MG63 (cell line): Measurements from ENCODE around the gene PRELID3B. TPM values are rescaled to one million over a fixed set of nuclear protein-coding genes. Genes with fewer than 3 reads are reported as not detected.

Experiments
- DNase-seq: peaks from one replicate; pipeline ENCODE4 v3.0.0-alpha.2; 2020
- H3K27me3 ChIP-seq: fragments of 250-450 bp; sonication (Bioruptor Pico); 2 replicates; pipeline ENCODE4 v1.5.1; 2020; ENCODE audit warnings: mild to moderate bottlenecking, moderate library complexity
- H3K36me3 ChIP-seq: fragments of 250-450 bp; sonication (Bioruptor Pico); 2 replicates; pipeline ENCODE4 v1.5.1; 2020; ENCODE audit warnings: mild to moderate bottlenecking, moderate library complexity
- H3K4me3 ChIP-seq: fragments of 250-450 bp; sonication (Bioruptor Pico); 2 replicates; pipeline ENCODE4 v1.5.1; 2020; ENCODE audit warnings: mild to moderate bottlenecking, moderate library complexity
- H3K9me3 ChIP-seq: fragments of 250-450 bp; sonication (Bioruptor Pico); 2 replicates; pipeline ENCODE4 v1.5.1; 2020; ENCODE audit warnings: mild to moderate bottlenecking, moderate library complexity
- total RNA-seq: library from RNA; depleted of rRNA; stranded (reverse); fragments of >200 nt; shearing (Covaris generic); gene quantifications from 2 replicates; pipeline ENCODE4 v1.2.3, GENCODE V29; 2014; ENCODE audit warnings: low replicate concordance; rRNA removed

PRELID3B gene
- 177 and 205 TPM in 2 replicates for total RNA-seq

DNA sequence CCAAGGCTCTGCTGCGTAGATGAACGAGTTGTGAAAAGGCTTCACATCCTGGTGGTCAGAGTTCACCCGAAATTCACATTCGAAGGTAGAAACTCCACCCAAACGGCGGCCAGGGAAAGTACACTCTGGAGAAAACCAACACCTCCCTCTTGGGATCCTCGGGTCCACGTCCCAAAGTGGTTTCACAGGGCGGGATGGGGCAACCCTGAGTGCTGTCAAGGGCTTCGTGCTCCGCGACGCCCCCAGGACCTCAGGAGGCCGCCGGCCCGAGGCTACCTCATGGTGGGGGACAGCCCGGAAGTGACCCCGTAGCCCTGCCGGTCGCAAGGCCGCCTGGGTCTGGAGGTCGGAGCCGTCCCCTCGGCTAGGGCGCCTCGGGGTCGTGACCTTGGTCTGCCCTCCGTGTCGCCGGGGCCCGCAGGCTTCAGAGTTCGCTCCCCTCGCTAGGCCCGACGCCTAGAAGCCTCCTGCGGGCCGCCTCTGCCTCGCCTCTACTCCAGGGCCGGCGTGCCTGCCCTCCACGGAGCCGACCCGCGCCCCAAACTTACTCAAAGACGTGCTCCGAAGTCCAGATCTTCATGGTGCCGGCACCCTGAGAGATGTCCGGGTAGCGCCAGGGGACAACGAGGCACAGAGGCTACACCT, at the start of gene PRELID3B:
Gene PRELID3B (minus strand): TSS at position 636 of the 645 bp plus-strand sequence. CDS start 56 bp downstream, at position 580.
- H3K36me3 ChIP-seq = peaks cover 41% of the 10 kb centered on the region
- peak within 1 kb of the TSS; percentile 91 for H3K4me3 ChIP-seq
- no peaks in the 10 kb centered on the region for H3K27me3 ChIP-seq
- no peak for DNase-seq
- H3K9me3 ChIP-seq = no peaks in the 10 kb centered on the region

DNA sequence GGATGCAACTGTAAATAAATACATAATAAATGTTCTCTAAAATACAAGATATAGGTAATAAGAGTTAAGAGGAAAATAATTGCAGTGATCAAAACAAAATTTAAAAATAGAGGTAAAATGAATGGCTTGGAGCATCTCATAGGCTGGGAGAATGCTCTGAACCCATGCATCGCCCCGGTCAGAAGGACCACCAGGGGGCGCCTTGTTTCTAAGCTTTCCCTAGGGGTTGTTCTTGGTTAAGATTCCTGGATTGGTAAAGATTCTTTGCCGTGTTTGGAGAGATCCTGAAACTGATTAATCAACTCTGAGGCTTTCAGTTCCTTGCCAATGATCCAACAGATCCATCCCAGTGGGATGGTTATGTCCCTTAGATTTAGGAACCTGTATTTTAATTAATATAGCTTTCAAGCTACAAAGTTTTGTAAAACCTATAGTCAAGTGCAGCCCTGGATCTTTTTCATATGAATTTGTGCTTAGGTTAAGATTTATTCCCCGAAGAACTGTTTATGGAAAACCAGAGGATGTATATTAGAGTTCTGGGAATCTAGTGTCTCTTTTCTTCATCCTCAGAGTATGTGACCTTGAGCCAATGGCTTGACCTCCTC, 45.3 kb upstream of the PRELID3B start:
- DNase-seq = peak; percentile 66
- Histone ChIP-seq H3K27me3 (peaks cover 5% of the 10 kb centered on the region), H3K9me3 (no peaks in the 10 kb centered on the region), H3K4me3 (no peak overlapping the region), H3K36me3 (no peaks in the 10 kb centered on the region)

DNA sequence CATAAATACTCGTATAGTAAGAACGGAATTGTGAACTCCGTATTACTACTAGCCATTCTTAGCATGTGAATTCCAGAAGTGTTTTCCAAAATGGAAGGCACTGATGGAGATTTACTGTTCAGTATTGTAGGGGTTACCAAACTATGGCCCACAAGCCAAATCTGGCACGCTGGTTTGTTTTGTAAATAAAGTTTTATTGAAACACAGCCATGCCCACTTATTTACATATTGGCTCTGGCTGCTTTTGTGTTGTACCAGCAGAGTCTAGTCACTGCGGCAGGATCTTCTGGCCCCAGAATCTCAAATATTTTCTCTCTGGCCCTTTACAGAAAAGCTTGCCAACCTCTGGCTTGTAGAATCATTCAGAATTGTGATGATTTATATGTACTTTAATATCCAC, 44.3 kb upstream of the PRELID3B start:
- Histone ChIP-seq H3K27me3 (peaks cover 5% of the 10 kb centered on the region), H3K4me3 (no peak overlapping the region), H3K36me3 (no peaks in the 10 kb centered on the region), H3K9me3 (no peaks in the 10 kb centered on the region)
- no peak for DNase-seq

DNA sequence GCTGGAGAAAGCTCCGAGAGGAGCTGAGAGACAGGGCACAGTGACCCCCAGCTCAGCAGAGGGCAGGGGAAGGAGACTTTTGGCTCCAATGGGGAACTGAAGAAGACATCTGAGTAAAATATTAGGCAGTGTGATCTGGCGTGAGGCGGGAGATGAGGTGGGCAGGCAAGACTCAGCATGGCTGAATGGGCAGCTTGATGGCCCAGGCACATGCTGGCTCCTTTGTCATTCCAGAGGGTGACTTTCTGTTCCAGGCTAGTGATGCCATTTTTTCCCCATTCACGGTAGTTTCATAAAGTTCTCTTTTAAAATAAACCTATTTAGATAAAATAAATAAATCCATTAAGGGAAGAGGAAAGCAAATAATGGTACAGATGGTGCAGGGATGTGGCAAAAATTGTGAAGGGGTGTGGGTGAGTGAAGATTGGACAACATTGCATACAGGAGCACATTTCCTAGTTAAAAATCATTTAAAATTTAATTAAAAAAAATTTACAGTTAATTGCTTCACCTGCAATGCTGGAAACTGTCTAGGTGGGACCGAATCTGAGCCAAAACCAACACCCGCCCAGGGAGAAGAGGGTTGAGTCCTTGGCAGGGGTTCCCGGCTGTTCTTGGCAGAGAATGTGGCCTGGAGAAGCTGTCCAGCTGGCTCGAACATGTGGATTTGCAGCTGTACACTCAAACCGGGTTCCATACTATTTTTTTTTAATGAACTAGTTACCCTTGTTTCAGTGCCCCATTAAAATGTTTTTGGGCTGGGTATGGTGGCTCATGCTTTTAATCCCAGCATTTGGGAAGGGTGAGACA, 41.7 kb upstream of the PRELID3B start:
- Histone ChIP-seq H3K4me3 (no peak overlapping the region), H3K36me3 (no peaks in the 10 kb centered on the region), H3K9me3 (no peaks in the 10 kb centered on the region), H3K27me3 (peaks cover 5% of the 10 kb centered on the region)
- peak; percentile 68 for DNase-seq

DNA sequence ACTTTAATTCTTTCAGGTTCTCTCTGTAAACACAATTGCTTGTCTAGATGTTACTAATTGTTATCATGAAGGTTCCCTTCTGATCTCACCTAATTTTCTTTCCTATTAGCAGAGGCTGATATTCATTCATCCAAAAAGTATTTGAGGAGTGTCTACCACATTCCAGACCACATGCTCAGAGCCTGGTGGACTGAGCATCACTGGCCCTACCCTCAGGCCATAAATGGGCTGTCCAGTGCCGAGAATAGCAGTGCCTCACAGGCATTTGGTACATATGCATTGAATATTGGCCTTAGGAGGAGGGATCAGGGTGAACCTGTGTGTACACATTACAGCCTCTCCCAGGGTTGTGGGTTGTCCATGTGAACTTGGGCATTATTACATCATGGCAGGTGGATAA, 40.4 kb upstream of the PRELID3B start:
- H3K27me3 ChIP-seq = peaks cover 9% of the 10 kb centered on the region
- H3K36me3 ChIP-seq = no peaks in the 10 kb centered on the region
- no peak overlapping the region for H3K4me3 ChIP-seq
- DNase-seq = peak; percentile 68
- H3K9me3 ChIP-seq = no peaks in the 10 kb centered on the region

DNA sequence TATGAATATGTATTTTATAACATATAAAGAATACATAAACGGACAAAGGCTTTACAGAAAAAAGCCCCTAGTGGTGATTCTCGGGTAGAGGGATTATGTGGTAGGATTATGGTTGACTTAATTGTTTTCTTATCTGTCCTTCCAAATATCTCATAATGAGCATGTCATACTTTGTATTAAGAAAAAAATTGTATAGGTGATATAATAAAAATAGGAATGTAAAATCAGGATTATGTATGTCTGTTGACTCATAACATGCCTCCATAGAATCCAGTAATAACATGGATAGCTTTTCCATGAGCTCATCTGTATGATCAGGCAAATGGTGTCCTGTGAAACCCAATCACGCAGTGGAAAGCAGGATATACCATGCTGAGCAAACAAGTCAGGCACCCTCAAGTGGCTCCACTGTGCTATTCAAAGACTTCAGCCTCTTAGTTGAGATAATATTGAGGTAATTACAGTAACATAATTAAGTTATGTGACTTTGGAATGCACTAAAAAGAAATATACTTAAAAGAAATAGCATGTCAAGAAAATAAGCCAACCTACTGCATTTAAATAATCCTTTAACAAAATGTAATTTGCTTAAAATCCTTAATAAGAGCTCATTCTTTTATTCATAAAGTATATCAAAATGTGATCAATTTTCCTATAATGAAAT, 39.6 kb upstream of the PRELID3B start:
- no peaks in the 10 kb centered on the region for H3K36me3 ChIP-seq
- DNase-seq = peak; percentile 33
- H3K9me3 ChIP-seq = peaks cover 1% of the 10 kb centered on the region; the same call in 1 of the 2 replicates
- peaks cover 11% of the 10 kb centered on the region for H3K27me3 ChIP-seq
- no peak overlapping the region for H3K4me3 ChIP-seq

DNA sequence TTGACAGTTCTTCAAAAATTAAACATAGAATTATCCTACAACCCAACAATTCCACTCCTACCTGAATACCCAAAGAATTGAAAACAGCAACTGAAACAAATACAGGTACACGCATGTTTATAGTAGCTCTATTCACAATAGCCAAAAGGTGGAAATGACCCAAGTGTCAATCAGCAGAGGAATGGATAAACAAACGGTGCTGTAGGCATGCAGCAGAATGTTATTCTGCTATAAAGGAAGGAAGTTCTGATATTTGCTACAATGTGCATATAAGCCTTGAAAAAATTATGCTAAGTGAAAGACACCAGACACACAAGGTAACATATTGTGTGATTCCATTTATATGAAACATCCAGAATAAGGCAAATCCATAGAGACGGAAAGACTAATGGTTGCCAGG, 38.5 kb upstream of the PRELID3B start:
- no peak for DNase-seq
- H3K27me3 ChIP-seq = peaks cover 11% of the 10 kb centered on the region
- H3K4me3 ChIP-seq = no peak overlapping the region
- no peaks in the 10 kb centered on the region for H3K36me3 ChIP-seq
- peaks cover 2% of the 10 kb centered on the region; the same call in 1 of the 2 replicates for H3K9me3 ChIP-seq

DNA sequence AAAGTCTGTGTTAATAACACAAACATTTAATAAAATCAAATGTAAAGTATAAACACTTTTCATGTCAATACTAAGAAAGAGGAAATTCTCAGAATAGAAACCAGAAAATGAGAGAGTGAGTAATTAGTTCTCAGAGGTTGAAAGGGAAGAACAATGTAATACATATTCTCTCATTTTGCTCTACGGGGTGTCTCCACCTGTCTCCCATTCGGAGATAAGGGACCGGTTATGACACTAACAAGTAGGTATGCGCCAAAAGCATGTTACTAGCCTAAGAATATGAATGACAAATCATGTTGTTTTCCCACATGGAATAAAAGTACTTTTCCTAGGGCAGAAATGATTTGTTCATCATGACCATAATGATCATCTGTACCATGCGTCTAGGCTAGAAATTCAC, 35.6 kb upstream of the PRELID3B start:
- no peak for DNase-seq
- peaks cover 2% of the 10 kb centered on the region; the same call in 1 of the 2 replicates for H3K9me3 ChIP-seq
- no peaks in the 10 kb centered on the region for H3K36me3 ChIP-seq
- peaks cover 23% of the 10 kb centered on the region for H3K27me3 ChIP-seq
- H3K4me3 ChIP-seq = no peak overlapping the region

DNA sequence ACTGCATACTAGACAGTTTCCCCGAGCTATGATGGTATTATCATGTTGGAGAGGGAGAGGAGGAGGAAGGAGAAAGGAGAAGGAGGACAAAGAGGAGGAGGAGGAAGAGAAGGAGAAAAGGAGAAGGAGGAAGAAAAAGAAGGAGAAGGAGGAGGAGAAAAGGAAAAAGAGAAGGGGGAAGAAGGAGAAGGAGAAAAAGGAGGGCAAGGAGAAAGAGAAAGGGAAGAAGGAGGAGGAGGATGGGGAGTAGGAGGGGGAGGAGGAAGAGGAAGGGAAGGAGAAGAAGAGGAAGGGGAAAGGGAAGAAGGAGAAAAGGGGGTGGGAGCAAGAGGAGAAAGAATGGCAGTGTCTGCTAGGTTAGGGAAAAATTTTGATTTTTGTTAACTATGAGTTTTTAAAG, 35.1 kb upstream of the PRELID3B start:
- no peak for DNase-seq
- Histone ChIP-seq H3K27me3 (peaks cover 23% of the 10 kb centered on the region), H3K36me3 (no peaks in the 10 kb centered on the region), H3K9me3 (peaks cover 2% of the 10 kb centered on the region; the same call in 1 of the 2 replicates), H3K4me3 (no peak overlapping the region)

DNA sequence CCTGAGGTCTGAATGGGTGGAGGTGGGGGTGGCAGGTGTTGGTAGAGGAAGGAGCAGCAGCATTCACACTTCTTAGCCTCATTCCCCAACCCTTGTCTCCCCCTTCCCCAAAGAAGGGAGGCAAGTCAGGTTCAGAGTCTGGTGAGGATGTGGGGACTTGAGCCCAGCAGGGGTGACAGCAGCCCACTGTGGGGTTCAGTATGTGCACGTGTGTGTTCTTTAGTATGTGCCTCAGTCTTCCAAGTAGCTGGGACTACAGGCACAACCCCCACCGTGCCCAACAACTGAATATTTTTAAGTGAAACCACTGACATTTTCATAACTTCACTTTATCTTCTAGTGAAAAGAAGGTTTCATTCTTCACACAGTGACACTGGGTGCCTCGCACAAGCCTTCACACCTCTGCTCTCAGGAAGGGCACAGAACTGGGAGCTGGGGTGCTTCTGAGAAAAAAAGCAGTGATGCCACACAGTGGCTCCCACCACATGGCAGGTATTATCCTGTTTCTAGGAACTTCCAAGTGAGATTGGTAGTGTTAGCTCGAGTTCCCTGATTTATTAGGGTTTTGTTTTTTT, 33.4 kb upstream of the PRELID3B start:
- Histone ChIP-seq H3K4me3 (no peak overlapping the region), H3K9me3 (peaks cover 2% of the 10 kb centered on the region; the same call in 1 of the 2 replicates), H3K27me3 (peaks cover 23% of the 10 kb centered on the region), H3K36me3 (no peaks in the 10 kb centered on the region)
- no peak for DNase-seq

DNA sequence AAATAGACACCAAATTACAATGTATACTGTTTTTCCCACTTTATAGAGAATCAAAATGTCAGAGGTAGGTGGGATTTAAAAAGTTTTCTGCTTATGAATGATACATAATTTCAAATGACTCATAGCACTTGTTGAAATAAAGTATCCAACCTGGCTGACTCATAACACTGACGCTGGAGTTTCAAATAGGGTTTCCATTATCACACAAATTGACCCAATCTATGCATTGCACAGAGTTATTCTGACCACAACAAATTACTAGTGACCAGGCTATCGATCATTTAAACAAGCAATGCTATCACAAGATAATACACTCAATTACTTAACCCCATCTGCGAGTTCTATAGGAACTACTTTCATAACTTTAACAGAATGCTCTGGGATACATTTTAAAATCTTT, 31.9 kb upstream of the PRELID3B start:
- DNase-seq = no peak
- Histone ChIP-seq H3K27me3 (peaks cover 26% of the 10 kb centered on the region), H3K36me3 (no peaks in the 10 kb centered on the region), H3K9me3 (peaks cover 2% of the 10 kb centered on the region; the same call in 1 of the 2 replicates), H3K4me3 (no peak overlapping the region)

DNA sequence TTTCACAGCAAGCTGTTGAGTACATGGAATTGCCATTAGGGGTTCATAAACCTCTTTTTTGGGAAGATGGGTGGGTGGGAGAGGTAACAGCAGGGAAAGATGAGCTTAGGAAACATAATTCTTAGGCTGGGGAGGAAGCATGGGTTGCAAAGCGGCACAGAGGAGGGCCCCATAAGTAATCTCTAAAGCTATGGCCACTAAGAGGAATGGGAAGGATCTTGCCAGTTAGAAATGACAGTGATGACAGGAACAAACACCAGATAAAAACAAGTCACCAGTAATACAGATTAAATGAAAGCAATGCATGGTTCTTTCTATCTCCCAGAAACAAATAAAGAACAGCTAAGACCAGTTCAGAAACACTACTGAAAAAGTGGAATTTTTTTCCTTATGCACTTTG, 31.0 kb upstream of the PRELID3B start:
- Histone ChIP-seq H3K9me3 (peaks cover 2% of the 10 kb centered on the region; the same call in 1 of the 2 replicates), H3K36me3 (no peaks in the 10 kb centered on the region), H3K27me3 (peaks cover 30% of the 10 kb centered on the region), H3K4me3 (no peak overlapping the region)
- DNase-seq = no peak

DNA sequence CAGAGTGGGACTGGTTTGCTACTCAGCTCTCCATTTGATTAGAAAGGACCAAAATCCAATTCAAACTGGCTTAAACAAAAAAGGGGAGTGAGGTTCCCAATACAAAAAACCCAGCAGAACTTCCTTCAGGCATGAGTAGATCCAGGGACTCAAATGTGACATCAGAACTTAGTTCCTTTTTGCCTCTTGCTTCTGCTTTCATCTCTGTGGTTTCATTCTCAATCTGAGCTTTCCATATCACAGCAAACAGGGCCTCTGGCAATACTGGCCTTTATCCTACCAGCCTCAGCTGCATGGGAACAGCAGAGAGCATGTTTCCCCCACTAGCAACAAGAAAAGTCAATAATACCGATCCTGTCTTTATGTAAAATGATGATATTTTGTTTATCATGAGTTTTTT, 28.6 kb upstream of the PRELID3B start:
- no peak for DNase-seq
- no peaks in the 10 kb centered on the region for H3K36me3 ChIP-seq
- H3K4me3 ChIP-seq = no peak overlapping the region
- H3K9me3 ChIP-seq = no peaks in the 10 kb centered on the region
- H3K27me3 ChIP-seq = peaks cover 24% of the 10 kb centered on the region

DNA sequence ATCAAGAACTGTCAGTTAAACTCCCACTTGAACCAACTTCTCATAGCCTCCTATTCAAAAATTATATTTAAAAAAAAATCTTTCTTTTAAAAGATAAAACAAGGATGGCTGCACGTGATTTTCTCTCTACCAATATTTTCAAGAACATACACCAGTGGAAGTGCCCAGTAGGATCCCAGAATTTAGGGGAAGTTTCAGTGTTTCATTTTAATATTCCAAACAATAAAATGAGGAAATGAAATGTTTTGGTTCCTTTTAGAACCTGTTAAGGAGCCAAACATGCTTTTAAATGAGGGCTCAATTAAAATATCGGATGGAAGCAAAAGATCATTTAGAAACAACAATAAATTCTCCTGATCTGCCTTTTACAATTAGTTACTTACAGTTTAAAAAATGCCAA, 26.4 kb upstream of the PRELID3B start:
- Histone ChIP-seq H3K9me3 (no peaks in the 10 kb centered on the region), H3K27me3 (peaks cover 13% of the 10 kb centered on the region), H3K36me3 (no peaks in the 10 kb centered on the region), H3K4me3 (no peak overlapping the region)
- no peak for DNase-seq

DNA sequence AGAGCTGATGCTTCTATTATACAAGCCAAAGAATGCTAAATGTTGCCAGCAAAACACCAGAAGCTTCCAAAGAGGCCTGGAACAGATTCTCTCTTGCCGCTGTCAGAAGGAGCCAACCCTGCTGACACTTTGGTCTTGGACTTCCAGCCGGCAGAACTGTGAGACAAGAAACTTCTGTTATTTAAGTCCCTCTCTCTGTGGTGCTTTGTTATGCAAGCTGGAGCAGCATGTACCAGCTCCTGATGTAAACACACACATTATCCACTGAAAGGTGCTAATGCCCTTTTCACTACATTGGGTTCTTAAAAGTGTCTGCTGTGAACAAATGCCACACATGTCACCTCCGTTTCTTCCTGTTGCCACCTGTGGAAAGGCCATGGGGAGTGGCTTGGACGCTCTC, 25.9 kb upstream of the PRELID3B start:
- no peaks in the 10 kb centered on the region for H3K36me3 ChIP-seq
- H3K27me3 ChIP-seq = peaks cover 13% of the 10 kb centered on the region
- no peaks in the 10 kb centered on the region for H3K9me3 ChIP-seq
- DNase-seq = no peak
- no peak overlapping the region for H3K4me3 ChIP-seq

DNA sequence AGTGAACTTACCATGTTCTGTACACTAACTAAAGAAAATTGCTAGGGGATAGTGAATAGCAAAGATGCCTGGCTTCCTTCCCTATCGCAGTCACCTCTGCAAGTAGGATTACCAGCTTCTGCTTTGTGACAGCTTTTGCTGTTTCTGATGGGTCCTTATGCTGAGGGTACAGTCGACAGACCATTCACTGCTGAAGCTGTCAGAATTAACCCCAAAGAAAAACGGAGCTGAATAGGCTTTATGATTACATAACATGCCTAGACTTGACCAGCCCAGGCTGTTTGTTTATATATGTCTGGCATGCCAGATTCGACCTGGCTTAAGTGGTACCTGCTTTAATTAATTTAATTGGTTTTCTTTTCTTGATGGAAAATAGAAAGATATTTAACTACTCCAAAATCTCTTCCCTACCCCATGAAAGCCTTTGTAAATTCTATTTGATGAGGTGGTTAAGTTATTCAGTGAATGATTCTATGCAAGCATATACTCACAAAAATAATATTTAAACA, 21.7 kb upstream of the PRELID3B start:
- no peak overlapping the region for H3K4me3 ChIP-seq
- H3K27me3 ChIP-seq = peaks cover 10% of the 10 kb centered on the region
- H3K36me3 ChIP-seq = no peaks in the 10 kb centered on the region
- H3K9me3 ChIP-seq = no peaks in the 10 kb centered on the region
- no peak for DNase-seq
